ENCODE data around the gene ZNF296.

The ZNF296 gene

GRCh38 chr19:45103156-45103507, 26.9 kb upstream of the ZNF296 start:
- DNase-seq = peak; percentile 26

- no peak for DNase-seq
Measured at GRCh38 chr19:45102481-45102880, 26.2 kb upstream of the ZNF296 start.

DNA sequence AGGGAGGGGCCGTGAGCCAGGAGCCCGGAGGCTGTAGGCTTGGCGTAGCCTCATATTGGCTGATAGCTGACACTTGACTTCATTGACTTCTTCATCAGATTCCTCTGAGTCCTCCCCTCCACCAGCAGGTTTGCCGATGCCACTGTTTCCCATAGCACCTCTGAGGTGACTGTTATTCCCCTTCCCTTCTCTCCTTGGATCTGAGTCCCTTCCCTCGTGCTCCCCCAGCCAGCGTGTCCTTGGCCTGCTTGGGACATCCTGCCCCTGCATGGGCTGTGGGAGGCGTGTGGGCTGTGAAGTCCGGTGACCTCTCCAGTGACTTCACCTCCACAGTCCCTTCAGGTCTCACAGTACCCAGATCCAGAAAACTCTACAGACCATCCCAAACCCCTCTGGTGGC, 25.5 kb upstream of the ZNF296 start:
- DNase-seq = no peak

GRCh38 chr19:45100846-45101252, 24.6 kb upstream of the ZNF296 start:
- peak; percentile 13 for DNase-seq

DNA sequence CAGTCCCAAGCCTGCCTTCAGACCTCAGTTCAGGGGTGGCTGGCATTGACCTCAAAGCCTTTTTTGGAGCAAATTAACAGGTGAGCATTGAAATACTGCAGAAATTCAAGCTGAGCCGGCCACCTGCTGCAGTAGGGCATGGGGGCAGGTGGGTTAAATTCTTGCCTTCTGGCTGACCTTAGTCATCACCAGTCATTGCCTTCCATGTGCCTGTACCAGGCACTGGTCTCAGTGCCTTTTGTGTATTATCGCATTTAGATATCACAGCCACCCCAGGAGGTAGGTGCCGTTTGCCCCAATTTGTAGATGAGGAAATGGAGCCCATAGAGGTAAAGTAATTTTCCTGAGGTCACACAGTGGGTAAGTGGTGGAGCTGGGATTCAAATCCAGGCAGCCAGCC, 23.9 kb upstream of the ZNF296 start:
- no peak for DNase-seq

DNA sequence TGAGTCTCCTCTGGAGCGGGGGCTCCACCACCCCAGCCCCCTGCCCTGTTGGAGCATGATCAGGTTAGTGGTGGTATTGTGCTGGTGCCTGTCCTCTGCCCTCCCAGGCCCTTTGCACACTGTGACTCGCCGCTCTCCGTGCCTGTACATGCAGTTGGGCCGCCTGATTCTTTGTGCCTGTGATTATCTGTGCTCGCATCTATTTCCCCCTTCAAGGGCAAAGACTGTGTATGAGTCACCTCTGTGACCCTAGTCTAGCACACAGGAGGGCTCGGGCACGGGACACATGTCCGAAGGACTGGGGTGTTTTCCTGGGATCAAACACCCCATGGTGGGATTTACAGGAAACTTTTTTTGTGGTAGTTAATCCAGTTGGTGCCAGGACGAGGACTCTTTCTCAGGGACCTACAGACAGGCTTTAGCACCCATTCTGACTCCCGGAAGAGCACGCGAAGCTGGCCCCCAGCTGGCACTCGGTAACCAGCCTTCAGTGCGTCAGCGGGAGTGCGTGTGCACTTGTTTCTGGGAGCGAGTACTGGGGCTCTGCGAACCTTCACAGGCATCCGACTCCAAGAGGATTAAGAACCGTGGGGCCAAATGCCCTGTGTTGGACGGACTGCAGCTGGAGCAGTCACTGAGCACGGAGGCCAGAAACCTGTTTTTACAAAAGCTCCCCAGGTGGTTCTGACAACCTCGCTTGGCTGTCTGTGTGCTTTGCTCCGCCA, 23.4 kb upstream of the ZNF296 start:
- DNase-seq = no peak

DNA sequence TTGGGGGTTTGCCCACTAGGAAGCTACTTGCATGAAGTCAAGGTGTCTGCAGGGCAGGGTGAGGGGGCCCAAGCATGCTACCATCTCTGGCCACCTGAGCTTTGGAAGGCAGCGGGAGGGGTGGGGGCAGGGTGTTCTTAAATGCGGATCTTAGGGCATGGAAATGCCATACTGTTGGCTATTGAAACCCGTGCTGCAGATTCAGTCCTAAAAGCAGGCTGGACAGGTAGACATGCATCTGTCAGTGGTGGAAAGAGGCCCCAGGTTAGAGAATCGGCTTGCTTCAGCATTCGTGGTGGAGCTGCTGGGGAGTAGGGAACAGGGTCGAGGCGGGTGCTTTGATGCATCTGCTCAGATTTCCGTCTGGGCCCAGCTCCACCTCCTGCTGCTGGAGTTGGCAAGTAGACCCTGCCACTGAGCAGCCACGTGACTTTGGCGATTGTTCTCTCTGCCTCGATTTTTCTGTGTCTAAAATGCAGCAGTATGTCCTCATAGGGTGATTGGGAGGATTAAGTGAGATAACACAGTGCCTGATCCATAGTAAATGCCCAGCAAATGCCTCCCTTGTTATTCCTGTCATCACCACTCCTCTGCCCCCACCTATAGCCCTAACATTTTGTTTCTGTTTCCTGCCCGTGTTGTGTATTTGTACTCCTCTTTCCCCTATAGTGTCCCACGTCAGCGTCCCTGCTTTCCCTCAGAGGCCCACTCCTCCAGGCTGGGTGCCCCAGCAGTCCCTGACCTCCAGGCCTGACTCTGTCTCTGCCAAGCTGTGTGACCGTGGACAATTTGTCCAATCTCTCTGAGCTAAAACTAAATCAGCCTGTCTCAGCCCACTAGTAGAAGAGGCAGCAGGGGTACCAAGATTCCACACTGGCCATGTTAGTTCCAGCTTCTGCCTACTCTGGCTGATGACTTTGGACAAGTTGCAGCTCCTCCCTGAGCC, 22.5 kb upstream of the ZNF296 start:
- DNase-seq = no peak

- DNase-seq = peak; percentile 87
Measured at GRCh38 chr19:45097776-45098520, 21.7 kb upstream of the ZNF296 start.

DNA sequence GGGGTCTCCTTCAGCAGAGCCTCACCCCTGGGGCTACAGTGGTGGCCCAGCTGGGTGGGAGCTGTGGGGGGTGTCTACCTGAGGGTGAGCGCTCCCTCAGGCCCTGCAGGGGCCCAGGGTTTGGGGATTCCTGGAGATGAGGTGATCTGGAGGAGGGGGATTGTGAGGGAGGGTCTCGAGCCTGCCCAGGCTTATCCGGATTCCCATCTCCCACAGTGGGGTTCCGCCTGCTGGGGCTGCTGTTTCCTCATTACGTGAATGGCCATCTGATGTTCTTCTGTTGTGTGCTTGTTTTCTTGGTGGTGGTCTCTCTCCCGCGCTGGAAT, 21.1 kb upstream of the ZNF296 start:
- no peak for DNase-seq

- DNase-seq = no peak
Measured at GRCh38 chr19:45096700-45097099, 20.4 kb upstream of the ZNF296 start.

DNA sequence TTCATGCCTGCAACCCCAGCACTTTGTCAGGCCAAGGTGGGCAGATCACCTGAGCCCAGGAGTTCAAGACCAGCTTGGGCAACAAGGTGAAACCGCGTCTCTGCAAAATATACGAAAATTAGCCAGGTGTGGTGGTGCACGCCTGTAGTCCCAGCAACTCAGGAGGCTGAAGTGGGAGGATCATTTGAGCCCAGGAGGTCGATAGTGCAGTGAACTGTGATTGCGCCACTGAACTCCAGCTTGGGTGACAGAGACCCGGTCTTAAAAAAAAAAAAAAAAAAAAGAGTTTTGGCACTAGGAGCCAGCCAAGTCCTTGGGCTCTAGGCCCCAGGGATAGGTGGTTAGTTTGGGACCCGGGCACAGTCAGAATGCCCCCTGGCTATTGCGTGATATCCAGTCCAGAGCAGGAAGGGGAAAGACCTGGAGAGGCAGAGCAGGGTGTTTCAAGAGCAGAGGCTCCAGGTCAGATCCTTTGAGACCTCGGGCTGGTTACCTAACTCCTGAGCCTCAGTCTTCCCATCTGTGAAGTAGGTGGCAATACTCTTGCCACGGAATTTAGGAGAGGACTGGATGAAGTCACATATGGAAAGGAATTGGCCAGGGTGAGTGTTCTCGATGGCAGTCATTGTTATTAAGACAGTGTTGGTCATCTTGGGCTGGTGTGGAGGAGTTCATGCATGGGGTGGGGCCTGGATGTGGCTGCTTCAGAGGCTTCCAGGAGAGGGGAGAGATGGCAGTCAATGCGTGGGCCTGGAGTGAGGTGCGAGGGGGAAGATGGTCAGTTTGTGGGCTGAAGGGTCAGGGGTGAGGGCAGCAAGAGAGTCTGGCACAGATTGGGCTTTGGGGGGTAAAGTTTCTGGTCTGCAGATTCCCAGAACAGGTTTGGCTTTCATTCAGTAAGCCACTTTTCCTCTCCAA, 19.5 kb upstream of the ZNF296 start:
- DNase-seq = no peak

DNA sequence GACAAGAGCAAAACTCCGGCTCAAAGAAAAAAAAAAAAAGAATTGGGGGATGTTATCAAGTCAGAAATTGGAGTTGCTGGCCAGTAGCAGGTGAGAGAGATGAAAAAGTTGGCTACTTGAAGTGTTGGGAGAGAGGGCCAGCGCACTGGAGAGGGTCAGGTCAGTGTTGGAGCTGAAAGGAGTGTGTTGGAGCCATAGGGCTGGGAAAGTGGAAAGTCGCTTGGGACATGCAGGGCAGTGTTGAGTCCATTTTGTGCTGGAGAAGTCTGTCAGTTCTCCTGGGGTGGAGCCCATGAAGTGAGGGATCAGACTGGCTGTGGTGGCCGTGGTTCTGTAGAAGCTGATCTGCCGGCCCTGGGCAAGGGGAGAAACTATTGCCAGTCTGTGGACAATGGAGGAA, 18.4 kb upstream of the ZNF296 start:
- no peak for DNase-seq

- DNase-seq = no peak
Measured at GRCh38 chr19:45094137-45094536, 17.9 kb upstream of the ZNF296 start.

DNA sequence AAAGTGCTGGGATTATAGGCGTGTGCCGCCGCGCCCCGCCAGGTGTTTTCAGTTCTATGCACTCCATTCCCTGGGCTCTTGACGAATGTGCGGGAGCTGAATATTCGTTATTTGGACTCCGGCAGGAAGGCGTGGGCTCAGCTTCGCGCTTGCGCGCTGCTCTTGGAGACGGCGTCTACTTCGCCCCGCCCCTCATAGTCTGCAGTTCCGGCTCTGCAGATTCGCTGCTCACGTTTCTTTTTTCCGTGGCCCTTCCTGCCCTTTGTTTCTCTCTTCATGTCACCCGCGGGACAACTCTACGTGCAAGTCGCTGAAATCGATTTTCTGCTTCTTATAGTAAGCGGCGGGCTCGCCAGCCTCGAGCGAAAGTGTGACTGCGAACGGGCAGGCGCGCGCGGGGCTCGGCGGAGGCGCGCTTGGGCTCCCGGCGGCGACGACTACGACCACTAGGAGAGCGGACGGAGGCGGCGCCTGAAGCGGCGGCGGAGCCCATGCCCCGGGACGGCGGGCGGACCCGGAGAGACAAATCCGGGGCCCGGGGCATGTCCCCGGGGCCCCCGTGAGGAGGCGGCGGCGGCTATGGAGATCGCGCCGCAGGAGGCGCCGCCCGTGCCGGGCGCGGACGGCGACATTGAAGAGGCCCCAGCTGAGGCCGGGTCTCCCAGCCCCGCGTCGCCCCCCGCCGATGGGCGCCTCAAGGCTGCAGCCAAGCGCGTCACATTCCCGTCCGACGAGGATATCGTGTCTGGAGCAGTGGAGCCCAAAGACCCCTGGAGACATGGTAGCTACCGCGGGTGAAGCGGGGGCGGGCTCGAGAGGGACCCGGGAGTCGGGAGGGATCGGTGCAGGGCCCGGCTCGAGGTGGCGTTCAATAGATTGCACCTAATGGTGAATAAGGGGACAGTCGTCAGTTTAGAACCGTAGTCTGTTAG, 16.7 kb upstream of the ZNF296 start, which contains the start of gene PPP1R37:
Gene PPP1R37 (plus strand): TSS at position 433 of the 932 bp plus-strand sequence. CDS start 147 bp downstream, at position 580.
- DNase-seq = peak; percentile 98

- peak; percentile 99 for DNase-seq
Measured at GRCh38 chr19:45091031-45091923, 15.0 kb upstream of the ZNF296 start.

DNA sequence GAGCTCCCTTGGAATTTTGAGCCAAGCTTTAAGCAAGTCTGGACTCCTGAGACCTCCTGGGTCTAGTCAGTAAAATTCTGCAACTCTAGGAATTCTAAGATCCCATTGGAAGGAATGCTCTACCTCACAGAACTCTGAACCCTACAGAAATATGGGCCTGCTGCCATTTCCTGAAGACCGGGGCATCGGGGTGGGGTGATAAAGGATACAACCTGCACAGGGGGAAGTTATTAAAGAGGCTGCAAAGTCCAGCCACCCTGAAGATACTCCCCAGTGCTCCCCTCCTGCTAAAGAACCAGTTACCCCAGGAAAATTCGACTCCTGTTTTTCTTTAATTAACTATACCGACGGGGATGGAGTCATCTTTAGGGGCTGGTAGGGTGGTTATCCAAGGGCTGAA, 14.3 kb upstream of the ZNF296 start:
- no peak for DNase-seq

DNA sequence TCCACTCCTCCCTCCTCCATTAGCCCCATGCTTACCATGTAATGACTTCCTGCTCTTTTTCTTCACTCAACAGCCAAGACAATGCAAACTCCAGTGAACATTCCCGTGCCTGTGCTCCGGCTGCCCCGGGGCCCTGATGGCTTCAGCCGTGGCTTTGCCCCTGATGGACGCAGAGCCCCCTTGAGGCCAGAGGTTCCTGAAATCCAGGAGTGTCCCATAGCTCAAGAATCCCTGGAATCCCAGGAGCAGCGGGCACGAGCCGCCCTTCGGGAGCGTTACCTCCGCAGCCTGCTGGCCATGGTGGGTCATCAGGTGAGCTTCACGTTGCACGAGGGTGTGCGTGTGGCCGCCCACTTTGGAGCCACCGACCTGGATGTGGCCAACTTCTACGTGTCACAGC, 13.8 kb upstream of the ZNF296 start:
- DNase-seq = no peak

DNA sequence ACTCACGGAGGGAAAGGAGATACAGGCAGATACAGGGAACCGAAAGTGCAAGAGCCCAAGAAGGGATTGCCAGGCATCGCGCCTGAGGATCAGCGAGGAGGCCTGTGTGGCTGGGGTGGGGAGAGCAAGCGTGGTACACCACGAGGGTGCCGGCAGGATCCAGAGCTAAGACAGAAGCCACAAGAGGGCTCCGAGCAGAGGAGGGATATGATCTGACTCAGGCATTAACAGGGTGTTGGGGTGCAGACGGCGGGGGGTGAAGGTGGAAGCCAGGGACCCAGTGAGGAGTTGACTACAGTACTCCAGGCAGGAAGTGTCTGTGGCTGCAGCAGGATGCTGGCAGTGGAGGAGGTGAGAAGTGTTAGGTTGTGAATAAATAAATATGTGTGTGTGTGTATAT, 11.3 kb upstream of the ZNF296 start:
- DNase-seq = no peak

DNA sequence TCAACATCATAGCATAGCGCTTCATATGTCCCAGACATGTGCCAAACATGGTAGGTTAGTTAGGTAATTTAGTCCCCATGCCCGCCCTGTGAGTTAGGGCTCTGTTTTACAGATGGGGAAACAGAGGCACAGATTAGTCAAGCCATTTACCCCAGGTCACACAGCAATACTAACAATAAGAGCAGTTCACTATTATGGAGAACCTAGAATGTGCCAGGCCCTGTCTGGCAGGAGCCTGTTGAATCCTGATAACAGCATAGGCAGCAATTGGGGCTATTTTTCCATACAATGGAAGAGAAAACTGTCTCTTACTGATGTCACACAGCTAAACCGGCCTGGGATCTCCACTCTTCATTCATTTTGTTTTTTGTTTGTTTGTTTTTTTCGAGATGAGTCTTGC, 10.2 kb upstream of the ZNF296 start:
- no peak for DNase-seq

- DNase-seq = no peak
Measured at GRCh38 chr19:45082170-45082569, 5.9 kb upstream of the ZNF296 start.
